ENCODE results near the gene CPTP.
A peak's percentile ranks its signal among the peaks of the same experiment; 100 is the strongest.

Gene CPTP

DNA sequence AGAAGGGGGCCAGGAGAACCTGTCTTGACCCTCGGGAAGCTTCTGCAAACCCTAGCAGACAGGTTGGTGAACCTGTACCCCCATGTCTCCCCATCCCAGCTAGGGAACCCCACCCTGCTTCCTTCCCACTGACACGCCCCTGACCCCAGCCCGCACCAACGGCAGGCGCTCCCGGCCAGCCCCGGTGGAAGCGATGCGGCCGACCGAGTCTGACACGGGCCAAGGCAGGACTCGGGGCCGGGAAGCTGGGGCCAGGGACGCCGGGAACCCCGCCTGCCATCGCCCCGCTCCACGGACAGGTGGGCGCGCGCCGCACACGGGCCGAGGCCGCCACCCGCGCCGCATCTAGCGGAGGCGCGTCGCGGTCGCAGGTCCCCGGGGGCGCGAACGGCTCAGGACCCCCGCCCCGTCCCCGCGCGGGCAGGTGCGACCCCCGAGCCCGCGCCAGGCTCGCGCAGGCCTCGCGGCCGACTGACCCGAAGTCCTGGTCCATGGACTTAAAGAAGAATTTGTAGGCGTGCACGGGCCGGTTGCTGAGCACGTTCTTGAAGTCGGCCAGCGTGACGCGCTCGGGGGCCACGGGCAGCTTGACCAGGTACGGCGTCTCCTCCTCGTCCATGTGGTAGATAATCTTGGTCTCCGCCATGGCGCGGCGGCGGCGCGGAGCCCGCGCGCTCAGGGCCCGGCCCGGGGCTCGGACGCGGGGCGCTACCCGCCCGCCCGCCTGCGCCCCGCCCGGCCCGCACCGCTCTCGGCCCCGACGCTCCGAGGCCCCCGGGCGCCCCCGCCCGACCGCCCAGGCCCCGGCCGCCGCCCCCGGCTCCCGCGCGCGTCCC lies 24.0 kb downstream of the CPTP start:
- peak overlapping the region in 1 of 2 experiments; percentile 66 for H3K27ac ChIP-seq (ENCODE audit: insufficient read depth in 1 of 2, low read depth in 1 of 2, low read length in 2 of 2, poor library complexity in 1 of 2, severe bottlenecking in 2 of 2)

DNA sequence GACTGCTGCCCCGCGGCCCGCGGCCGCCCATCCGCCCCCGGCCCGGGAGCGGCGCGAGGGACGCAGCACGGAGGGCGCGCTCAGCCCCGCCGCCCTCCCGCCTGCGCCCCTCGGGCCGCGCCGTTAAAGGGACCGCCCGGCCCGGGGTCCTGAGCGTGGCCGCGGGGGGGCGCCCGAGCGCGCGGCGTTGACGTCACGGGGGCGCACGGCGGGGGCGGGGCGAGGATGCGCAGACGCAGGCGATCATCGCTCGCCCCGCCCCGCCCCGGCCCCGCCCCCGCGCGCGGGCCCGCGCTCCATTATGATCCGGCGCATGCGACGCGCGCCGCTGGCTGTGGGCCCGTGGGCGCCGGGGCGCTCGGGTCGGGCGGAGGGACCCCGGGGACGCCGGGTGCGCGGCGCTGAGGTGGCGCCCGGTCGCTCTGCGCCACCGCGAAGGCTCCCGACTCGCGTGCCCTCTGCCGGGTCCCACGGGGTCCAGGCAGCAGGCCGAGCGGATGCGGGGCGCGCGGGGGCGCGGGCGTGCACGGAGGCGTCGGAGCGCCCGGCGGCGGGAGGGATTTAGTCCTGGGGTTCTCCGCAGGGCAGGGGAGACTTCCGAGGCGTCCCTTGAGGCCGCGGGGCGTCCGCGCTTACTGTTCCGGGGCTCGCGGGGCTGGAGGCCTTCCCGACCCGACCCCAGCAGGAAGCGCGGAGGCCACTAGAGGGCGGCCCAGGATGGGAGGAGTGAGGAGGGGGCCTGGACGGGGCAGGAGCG lies 24.8 kb downstream of the CPTP start, which contains the start of gene DVL1:
Gene DVL1 (minus strand): TSS at position 163 of the 757 bp plus-strand sequence. CDS start 353 bp downstream, outside the sequence.
- POLR2A ChIA-PET = no interaction called here
- Histone ChIP-seq H3K4me1 (ENCODE audit: control extremely low read depth in 1 of 4, control insufficient read depth in 4 of 4, insufficient read depth in 4 of 4, low read length in 3 of 4) (peaks cover 0 to 29% (median 22%) of the 10 kb centered on the region in 4 experiments), H3K27ac (ENCODE audit: insufficient read depth in 1 of 2, low read depth in 1 of 2, low read length in 2 of 2, poor library complexity in 1 of 2, severe bottlenecking in 2 of 2) (peak within 1 kb of the TSS in 1 of 2 experiments; percentile 74), H3K4me3 (ENCODE audit: control insufficient read depth in 1 of 7, extremely low read depth in 1 of 7, insufficient read depth in 4 of 7, low read depth in 2 of 7, low read length in 6 of 7) (peak within 1 kb of the TSS; percentile 54 to 86 (median 81)), H3K27me3 (replicated peaks in 2 of 5; ENCODE audit: control insufficient read depth in 4 of 5, insufficient read depth in 5 of 5, low read length in 4 of 5) (peaks cover 0 to 31% (median 5%) of the 10 kb centered on the region in 5 experiments), H3K9me3 (ENCODE audit: control extremely low read depth in 1 of 5, control insufficient read depth in 4 of 5, insufficient read depth in 2 of 5, low read depth in 1 of 5, low read length in 4 of 5) (no peaks in the 10 kb centered on the region), H3K36me3 (ENCODE audit: control insufficient read depth in 4 of 4, insufficient read depth in 4 of 4, low read length in 3 of 4) (peaks cover 0 to 2% (median 0%) of the 10 kb centered on the region in 4 experiments)
- CTCF ChIA-PET = no interaction called here
- 0% methylated on average over 63 of the region's 122 CpGs for WGBS (ENCODE audit: insufficient coverage)
- peak; percentile 62 to 78 (median 75) for DNase-seq

More for the DNA sequence above, 24.0 kb downstream of the CPTP start:
- Histone ChIP-seq H3K9me3 (ENCODE audit: control extremely low read depth in 1 of 5, control insufficient read depth in 4 of 5, insufficient read depth in 2 of 5, low read depth in 1 of 5, low read length in 4 of 5) (no peaks in the 10 kb centered on the region), H3K36me3 (ENCODE audit: control insufficient read depth in 4 of 4, insufficient read depth in 4 of 4, low read length in 3 of 4) (peaks cover 0 to 2% (median 0%) of the 10 kb centered on the region in 4 experiments), H3K4me3 (ENCODE audit: control insufficient read depth in 1 of 7, extremely low read depth in 1 of 7, insufficient read depth in 4 of 7, low read depth in 2 of 7, low read length in 6 of 7) (peak overlapping the region; percentile 54 to 86 (median 73)), H3K4me1 (ENCODE audit: control extremely low read depth in 1 of 4, control insufficient read depth in 4 of 4, insufficient read depth in 4 of 4, low read length in 3 of 4) (peaks cover 0 to 22% (median 18%) of the 10 kb centered on the region in 4 experiments), H3K27me3 (replicated peaks in 2 of 5; ENCODE audit: control insufficient read depth in 4 of 5, insufficient read depth in 5 of 5, low read length in 4 of 5) (peaks cover 0 to 23% (median 2%) of the 10 kb centered on the region in 5 experiments)
- peak in 1 of 3 donors; percentile 35 for DNase-seq
- ChIA-PET POLR2A (interaction anchor here (0.8 kb wide), 1 partner anchor 27 kb away, joined by 3 read pairs; no protein-coding TSS in a partner anchor), CTCF (interaction anchor here (0.6 to 2.2 kb wide), 4 partner anchors 23 to 179 kb away, joined by 3 to 14 read pairs (median 3); no protein-coding TSS in a partner anchor)
- 0% methylated on average over 102 of the region's 109 CpGs for WGBS (ENCODE audit: insufficient coverage)

- Histone ChIP-seq H3K27me3 (replicated peaks in 2 of 5; ENCODE audit: control insufficient read depth in 4 of 5, insufficient read depth in 5 of 5, low read length in 4 of 5) (peaks cover 0 to 51% (median 6%) of the 10 kb centered on the region in 5 experiments), H3K27ac (ENCODE audit: insufficient read depth in 1 of 2, low read depth in 1 of 2, low read length in 2 of 2, poor library complexity in 1 of 2, severe bottlenecking in 2 of 2) (no peak overlapping the region), H3K9me3 (ENCODE audit: control extremely low read depth in 1 of 5, control insufficient read depth in 4 of 5, insufficient read depth in 2 of 5, low read depth in 1 of 5, low read length in 4 of 5) (no peaks in the 10 kb centered on the region), H3K4me1 (ENCODE audit: control extremely low read depth in 1 of 4, control insufficient read depth in 4 of 4, insufficient read depth in 4 of 4, low read length in 3 of 4) (peaks cover 0 to 34% (median 26%) of the 10 kb centered on the region in 4 experiments), H3K36me3 (ENCODE audit: control insufficient read depth in 4 of 4, insufficient read depth in 4 of 4, low read length in 3 of 4) (no peaks in the 10 kb centered on the region), H3K4me3 (ENCODE audit: control insufficient read depth in 1 of 7, extremely low read depth in 1 of 7, insufficient read depth in 4 of 7, low read depth in 2 of 7, low read length in 6 of 7) (no peak overlapping the region)
- DNase-seq = no peak
- ChIA-PET CTCF (interaction anchor here (0.9 to 3.5 kb wide), 2 partner anchors 19 to 152 kb away, joined by 3 to 27 read pairs; no protein-coding TSS in a partner anchor), POLR2A (interaction anchor here (0.9 kb wide), 1 partner anchor 51 kb away, joined by 3 read pairs; no protein-coding TSS in a partner anchor)
- 86% methylated on average over 24 of the region's 29 CpGs for WGBS (ENCODE audit: insufficient coverage)
These were observed 27.2 kb downstream of the CPTP start for GRCh38 chr1:1351511-1352427.

GRCh38 chr1:1352786-1353388 lies 28.3 kb downstream of the CPTP start:
- no peak overlapping the region for H3K27ac ChIP-seq (ENCODE audit: insufficient read depth in 1 of 2, low read depth in 1 of 2, low read length in 2 of 2, poor library complexity in 1 of 2, severe bottlenecking in 2 of 2)
- ChIA-PET POLR2A (no interaction called here), CTCF (interaction anchor here (1.3 to 3.5 kb wide), 2 partner anchors 18 to 21 kb away, joined by 5 to 27 read pairs; no protein-coding TSS in a partner anchor)
- H3K36me3 ChIP-seq (ENCODE audit: control insufficient read depth in 4 of 4, insufficient read depth in 4 of 4, low read length in 3 of 4) = no peaks in the 10 kb centered on the region
- peaks cover 0 to 62% (median 8%) of the 10 kb centered on the region in 5 experiments for H3K27me3 ChIP-seq (replicated peaks in 2 of 5; ENCODE audit: control insufficient read depth in 4 of 5, insufficient read depth in 5 of 5, low read length in 4 of 5)
- no peaks in the 10 kb centered on the region for H3K9me3 ChIP-seq (ENCODE audit: control extremely low read depth in 1 of 5, control insufficient read depth in 4 of 5, insufficient read depth in 2 of 5, low read depth in 1 of 5, low read length in 4 of 5)
- peaks cover 0 to 30% (median 19%) of the 10 kb centered on the region in 4 experiments for H3K4me1 ChIP-seq (ENCODE audit: control extremely low read depth in 1 of 4, control insufficient read depth in 4 of 4, insufficient read depth in 4 of 4, low read length in 3 of 4)
- DNase-seq = no peak
- no peak overlapping the region for H3K4me3 ChIP-seq (ENCODE audit: control insufficient read depth in 1 of 7, extremely low read depth in 1 of 7, insufficient read depth in 4 of 7, low read depth in 2 of 7, low read length in 6 of 7)
- WGBS (ENCODE audit: insufficient coverage) = 41% methylated on average over 4 of the region's 5 CpGs

DNA sequence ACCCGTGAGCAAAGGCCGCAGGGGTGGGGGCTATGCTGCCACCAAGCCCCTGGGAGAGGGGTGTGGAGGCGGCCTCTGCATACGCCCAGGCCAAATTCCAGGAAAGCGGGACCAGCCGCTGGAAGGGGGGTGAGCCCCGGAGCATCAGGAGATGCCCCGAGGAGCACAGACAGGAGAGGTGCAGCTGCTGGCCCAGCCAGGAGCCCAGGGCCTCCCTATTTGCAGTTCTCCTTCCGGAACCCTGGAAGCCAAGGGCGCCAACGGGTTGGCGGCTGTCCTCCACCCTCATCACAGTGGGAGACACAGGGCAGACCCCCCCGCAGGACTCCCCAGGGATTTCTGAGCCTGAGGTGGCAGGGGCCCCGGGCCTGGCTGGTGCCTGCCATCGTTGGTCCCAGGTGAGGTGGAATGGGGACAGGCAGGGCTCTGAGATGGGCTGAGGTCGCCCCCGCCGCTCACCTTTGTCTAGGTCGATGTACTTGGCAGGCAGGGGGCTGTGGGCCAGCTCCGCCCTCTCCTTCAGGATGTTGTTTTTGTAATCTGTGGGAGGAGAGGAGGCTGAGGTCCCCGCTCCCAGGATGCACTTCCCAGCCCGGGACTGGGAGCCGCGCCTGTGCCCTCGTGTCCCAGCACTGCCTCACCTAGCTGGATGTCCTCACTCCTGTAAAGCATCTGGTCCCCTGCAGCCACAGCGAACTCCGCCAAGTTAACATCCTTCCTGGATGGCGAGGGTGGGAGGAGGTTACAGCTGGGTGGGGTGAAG lies 29.0 kb downstream of the CPTP start:
- POLR2A ChIA-PET = interaction anchor here (1.4 kb wide), 1 partner anchor 17 kb away, joined by 3 read pairs; no protein-coding TSS in a partner anchor
- Histone ChIP-seq H3K27me3 (replicated peaks in 2 of 5; ENCODE audit: control insufficient read depth in 4 of 5, insufficient read depth in 5 of 5, low read length in 4 of 5) (peaks cover 0 to 69% (median 8%) of the 10 kb centered on the region in 5 experiments), H3K9me3 (ENCODE audit: control extremely low read depth in 1 of 5, control insufficient read depth in 4 of 5, insufficient read depth in 2 of 5, low read depth in 1 of 5, low read length in 4 of 5) (no peaks in the 10 kb centered on the region), H3K4me3 (ENCODE audit: control insufficient read depth in 1 of 7, extremely low read depth in 1 of 7, insufficient read depth in 4 of 7, low read depth in 2 of 7, low read length in 6 of 7) (no peak overlapping the region), H3K36me3 (ENCODE audit: control insufficient read depth in 4 of 4, insufficient read depth in 4 of 4, low read length in 3 of 4) (no peaks in the 10 kb centered on the region), H3K27ac (ENCODE audit: insufficient read depth in 1 of 2, low read depth in 1 of 2, low read length in 2 of 2, poor library complexity in 1 of 2, severe bottlenecking in 2 of 2) (no peak overlapping the region), H3K4me1 (ENCODE audit: control extremely low read depth in 1 of 4, control insufficient read depth in 4 of 4, insufficient read depth in 4 of 4, low read length in 3 of 4) (peaks cover 0 to 27% (median 15%) of the 10 kb centered on the region in 4 experiments)
- no peak for DNase-seq
- CTCF ChIA-PET = interaction anchor here (1.3 to 3.5 kb wide), 2 partner anchors 18 to 20 kb away, joined by 5 to 27 read pairs; no protein-coding TSS in a partner anchor
- 24% methylated on average over 17 of the region's 28 CpGs for WGBS (ENCODE audit: insufficient coverage)
